Activated CD4-positive, alpha-beta T cell treated with anti-CD3 and anti-CD28 coated beads, Interleukin-2, Interleukin-4, amounts not matched to agents 100 ng/mL and 50 ng/mL, durations not matched to agents 16 hours and 8 hours (primary cell): ENCODE results near the gene RAB17.

Experiments
- DNase-seq: peaks from one replicate; pipeline ENCODE4 v3.0.0-alpha.2; 2020; ENCODE audit warnings: low spot score

Gene RAB17

DNA sequence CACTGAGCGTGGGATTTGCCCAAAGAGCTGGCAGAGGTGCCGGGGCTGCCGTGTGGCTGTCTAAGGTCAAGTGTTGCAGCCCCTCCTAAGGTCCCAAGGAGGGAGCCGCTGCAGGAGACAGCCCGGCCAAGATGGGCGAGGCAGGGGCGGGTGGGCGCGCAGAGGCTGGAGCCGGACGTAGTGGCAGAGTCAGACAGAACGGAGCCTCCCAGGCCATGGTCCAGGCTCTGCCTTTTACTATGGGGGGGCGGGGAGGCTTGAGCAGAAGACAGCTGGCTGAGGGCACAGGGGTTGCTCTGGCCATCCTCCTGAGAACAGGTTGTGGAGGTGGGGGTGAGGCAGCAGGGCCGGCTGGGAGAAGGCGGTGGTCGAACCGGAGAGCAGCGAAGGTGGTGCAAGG, 51.6 kb downstream of the RAB17 start:
- no peak for DNase-seq

DNA sequence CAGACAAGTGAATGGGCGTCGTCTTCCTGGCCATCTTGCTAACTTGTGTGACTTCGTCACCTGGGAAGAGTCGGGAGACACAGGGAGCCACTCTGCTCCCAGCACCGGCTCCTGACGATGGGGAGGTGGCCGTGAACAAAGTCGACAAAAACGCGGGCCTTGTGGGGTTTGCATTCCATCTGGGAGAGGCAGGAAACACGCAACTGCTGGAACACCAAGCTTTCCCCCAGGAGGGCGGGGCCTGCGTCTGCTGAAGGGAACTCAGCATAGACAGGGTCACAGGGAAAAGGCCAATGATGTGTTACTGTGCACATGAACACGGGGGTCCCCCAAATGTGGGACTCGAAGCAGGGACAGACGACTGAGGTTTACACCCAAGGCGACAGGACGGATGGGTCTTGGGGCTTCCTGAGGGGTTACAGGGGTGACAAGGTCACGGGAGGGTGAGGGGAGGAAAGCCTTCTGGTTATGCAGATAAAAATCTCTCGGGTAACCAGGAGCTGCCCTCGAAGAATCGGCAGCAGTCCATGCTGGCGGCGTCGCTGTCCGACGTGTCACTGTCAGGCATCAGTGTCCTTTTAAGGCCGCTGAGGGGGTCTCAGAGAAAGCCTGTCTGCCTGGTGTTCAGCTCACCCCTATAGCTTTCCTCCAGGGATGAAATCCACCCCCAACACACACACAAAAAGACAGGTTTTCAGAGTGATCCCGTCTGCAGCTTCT, 52.4 kb downstream of the RAB17 start:
- DNase-seq: no peak

DNA sequence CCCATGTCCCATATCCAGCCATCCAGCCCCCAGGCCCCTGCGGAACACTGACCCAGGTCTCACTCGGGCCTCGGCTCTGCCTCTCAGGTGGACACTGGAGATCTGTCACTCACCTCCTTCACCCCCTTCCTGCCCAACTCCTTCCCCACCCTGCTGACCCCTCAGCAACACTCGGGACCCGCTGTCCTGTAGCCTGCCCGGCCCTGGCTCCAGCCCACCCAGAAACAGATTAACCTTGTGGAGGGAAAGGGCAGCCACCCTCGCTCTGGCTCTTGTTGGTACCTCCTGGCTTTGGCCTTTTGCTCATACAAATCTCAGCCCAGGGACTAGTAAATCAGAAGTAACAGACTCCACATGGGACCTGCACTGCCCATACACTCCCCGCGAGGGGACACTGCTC, 53.9 kb downstream of the RAB17 start:
- no peak for DNase-seq

DNA sequence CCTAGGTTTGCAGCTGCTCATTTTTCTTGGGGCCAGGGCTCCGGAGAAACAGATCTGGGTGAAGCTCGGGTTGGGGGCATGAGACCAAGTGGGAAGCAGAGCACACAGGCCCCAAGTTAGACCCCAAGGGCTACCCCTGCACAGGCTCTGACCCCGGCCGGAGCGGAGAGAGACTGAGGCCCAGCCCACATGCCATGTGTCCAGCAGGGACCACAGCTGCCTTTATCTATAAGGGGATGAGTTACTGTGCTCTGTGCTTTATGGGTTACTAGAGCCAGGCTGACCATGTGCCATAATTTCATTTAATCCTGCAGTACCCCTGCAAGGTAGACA, 54.5 kb downstream of the RAB17 start:
- no peak for DNase-seq

- DNase-seq: no peak
Observed at GRCh38 chr2:237535385-237536082, 55.0 kb downstream of the RAB17 start.

DNA sequence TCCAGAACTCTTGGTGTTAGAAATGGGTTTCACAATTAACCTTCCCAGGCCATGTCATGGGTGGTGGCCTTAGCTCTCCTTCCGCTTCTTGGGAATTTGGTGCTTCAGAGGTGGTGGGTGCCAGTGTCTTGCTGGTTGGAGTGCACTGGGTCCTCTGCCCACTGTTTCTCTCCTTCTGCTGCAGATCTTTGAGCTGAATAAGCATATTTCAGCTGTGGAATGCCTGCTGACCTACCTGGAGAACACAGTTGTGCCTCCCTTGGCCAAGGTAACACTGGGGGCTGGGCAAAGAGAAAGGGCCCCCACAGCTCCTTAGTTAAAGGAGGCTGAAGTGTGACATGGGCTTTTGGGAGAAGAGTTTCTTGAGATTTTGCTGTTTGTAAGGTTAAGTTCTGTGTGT, 56.2 kb downstream of the RAB17 start:
- DNase-seq: no peak

DNA sequence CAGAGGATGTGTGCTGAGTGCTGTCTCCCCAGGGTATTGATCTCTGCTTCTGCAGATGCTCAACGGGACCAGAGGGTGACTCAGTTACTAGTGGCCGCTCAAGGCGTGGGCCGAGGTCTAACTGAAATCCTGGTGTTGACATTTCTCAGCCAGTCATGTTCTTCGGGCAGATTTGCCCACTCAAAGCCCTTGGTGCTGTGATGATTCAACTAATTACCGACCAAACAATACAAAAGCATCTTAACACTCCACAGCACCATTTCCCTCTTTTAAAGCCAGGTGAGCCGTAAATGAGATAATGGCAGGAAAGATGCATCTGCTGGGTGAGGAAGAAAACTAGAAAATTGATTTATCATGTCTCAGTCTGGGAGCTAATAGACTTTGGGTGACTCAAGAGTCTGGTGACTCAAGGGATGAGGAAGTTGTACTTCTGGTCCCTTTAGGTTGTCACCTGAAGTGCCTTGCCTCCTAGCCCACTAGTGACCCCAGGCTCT, 56.8 kb downstream of the RAB17 start:
- no peak for DNase-seq

DNA sequence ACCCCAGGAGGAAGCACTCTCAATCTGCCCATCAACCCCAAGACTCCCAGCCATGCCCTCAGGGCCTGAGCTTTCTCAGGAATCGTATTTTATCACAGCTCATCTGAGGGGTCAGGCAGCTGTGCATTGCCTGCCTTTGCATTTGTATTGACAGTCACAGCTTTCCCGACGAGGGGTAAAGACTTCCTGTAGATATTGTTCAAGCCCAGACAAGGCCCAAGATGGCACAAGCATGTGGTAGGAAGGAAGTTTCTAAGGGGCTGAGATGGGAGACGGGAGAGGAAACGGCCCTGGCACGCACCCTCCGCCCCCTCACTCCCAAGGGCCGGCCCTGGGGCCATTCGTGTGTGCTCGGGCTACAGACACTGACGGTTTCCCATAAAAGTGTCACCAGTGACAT, 58.4 kb downstream of the RAB17 start:
- DNase-seq: no peak

DNA sequence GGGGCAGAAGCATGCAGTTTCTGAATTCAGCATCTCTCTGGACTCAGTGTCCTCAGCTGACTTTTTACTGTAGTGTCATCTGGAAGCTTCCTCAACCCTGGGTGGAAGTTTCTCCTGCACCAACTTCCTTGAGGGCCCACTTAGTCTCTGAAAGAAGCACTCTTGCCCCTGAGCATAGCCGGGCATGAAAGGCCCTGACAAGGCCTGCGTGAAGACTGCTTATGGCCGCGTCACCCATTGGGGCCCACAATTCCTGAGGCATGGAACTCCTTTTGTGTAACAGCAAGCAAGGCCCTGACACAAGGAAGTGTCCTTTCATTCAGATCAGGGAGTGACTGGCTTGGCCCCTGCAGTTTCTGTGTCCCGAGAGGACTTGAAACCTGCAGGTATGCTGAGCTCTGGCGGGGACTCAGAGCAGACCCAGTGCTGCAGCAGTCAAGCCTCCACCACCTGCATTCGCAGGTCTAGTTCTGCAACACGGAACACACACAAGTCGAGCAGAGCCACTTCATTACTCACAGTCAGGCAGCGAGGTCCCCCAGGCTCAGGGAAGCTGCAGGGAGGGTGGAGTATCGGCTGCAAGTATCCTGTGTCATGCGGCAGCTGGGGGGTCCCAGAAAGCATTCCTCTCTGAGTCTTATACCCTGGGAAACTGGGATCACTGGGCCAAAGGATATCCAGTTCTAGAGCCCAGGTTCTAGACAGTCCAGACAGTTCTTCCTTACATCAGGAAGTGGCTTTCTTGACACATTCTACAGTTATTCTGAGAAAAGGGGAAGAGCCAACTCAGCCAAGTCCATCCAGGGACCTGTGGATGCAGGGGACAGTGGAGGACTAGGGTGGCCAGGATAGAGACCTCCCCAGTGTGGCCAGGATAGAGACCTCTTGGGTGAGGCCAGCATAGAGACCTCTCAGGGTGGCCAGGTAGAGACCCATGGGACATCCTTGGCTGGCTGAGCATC, 59.8 kb downstream of the RAB17 start:
- DNase-seq: no peak

GRCh38 chr2:237529452-237530402, 60.8 kb downstream of the RAB17 start:
- no peak for DNase-seq

GRCh38 chr2:237527766-237528165, 62.8 kb downstream of the RAB17 start:
- DNase-seq: no peak

GRCh38 chr2:237527233-237527632, 63.3 kb downstream of the RAB17 start:
- no peak for DNase-seq

DNA sequence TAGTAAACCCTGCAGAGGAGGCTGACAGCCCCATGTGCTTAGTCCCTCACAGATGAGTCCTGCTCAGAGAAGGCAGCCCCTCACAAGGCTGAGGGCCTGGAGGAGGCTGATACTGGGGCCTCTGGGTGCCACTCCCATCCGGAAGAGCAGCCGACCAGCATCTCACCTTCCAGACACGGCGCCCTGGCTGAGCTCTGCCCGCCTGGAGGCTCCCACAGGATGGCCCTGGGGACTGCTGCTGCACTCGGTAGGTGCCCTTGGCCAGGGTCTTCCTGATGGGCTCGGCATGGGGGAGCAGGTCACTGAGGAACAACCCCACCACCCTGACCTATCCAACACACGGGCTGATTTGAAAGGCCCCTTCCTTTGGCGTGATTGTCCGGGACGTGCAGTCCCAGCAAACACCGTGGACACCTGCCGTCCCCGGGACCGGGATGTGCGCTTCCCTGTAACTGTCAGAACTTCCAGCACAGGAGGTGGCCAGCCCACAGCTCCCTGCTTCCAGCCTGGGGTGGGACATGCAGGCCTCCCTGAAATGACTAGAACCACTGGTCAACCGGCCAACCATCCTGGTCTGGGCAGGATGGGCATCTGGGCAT, 64.9 kb downstream of the RAB17 start:
- no peak for DNase-seq

DNA sequence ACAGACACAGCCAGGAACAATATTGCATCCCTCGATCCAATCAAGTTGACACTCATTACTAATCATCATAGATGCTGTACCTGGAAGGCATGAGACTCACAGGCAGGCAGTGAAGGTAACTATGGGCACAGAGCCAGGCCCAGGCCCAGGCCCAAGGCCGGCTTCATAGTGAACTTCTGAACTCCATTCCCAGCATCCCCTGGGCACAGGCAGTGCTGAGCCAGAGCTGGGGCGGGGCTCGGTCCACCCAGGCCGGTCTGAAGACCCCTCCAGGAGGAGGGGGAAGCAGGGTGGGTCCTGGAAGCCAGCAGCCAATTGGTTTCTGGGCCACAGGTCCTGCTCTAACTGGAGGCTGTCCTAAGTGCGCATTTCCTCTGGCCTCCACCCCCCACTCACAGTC, 65.9 kb downstream of the RAB17 start:
- DNase-seq: no peak
